NCI-H1930 (cell line): ENCODE results near the gene METAP1D.
"Not testable (repeated sequence)": the region's sequence is repeated elsewhere in the genome, so short reads cannot be mapped to it uniquely, and the experiment has no call there.

Source experiments
- DNase-seq, 2 experiments: peaks; one replicate each; lab custom pipeline; 2025; lab: John Stamatoyannopoulos, UW

METAP1D gene

DNA sequence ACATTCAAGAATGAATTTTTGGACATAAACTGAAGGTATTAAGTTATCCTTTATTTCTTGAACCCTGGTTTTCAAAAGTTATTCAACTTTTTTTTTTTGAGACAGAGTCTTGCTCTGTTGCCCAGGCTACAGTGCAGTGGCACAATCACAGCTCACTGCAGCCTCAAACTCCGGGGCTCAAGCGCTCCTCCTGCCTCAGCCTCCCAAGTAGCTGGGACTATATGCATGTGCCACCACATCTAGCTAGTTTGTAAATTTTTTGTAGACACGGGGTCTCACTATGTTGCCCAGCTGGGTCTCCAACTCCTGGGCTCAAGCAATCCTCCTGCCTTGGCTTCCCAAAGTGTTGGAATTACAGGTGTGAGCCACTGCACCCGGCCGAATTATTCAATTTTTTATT is 2.7 kb upstream of the METAP1D start:
- DNase-seq: not testable (repeated sequence)

DNA sequence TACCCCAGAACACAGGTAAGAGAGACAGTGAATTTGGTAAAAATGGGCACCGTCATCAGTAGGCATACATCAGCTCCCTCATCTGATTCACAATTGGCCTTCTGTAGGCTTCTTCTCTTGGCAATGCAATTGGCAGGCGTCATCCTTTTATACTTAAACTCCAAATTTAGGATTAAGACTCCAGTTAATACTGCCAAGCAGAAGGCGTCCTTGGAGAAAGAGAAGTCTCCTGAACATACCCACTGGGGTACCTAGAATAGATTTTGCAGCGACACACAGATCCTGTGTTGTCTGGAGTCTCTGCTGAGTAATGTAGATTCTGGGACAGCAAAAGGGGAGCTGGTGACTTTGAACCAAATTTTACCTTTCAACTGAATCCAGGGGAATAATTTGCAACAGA is 592 bp upstream of the METAP1D start:
- no peak for DNase-seq

DNA sequence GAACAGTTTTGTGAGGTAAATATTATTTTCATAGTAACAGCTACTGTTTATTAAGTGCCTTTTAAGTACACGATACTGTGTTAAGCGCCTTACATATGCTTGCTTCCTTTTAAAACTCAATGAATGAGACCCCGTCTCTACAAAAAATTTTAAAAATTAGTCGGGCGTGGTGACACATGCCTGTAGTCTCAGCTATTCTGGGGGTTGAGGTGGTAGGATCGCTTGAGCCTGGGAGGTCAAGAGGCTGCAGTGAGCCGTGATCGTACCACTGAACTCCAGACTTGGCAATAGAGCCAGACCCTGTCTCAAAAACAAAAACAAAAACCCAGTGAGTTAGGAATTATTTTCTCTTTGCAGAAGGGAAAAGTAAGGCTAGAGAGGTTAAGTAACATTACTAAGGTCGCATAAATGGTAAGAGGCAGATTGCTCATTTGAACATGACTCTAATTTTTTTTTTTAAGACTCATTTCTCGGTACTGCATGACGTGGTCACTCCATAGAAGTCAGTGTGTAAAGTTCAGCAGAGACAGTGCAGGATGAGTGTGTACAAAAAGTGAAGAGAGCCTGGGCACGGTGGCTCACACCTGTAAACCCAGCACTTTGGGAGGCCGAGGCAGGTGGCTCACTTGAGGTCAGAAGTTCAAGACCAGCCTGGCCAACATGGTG is 1.1 kb downstream of the METAP1D start:
- no peak for DNase-seq

DNA sequence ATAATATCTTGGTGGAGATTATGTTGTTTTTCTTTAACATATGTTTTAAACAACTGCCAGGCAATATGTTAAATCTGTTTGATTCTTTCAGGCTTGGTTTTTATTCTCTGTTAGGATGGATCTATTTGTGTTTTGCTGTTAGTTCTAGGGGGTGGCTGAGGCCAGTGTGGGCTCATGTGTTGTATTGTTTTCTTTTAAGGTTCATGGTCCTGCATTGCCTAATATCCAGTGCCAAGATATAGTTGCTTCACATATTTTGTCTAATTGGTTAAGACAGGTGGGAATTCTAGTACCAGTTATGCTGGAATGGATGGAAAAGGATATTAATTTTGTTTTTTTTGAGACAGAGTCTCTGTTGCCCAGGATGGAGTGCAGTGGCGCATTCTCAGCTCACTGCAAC is 7.6 kb downstream of the METAP1D start:
- no peak for DNase-seq

DNA sequence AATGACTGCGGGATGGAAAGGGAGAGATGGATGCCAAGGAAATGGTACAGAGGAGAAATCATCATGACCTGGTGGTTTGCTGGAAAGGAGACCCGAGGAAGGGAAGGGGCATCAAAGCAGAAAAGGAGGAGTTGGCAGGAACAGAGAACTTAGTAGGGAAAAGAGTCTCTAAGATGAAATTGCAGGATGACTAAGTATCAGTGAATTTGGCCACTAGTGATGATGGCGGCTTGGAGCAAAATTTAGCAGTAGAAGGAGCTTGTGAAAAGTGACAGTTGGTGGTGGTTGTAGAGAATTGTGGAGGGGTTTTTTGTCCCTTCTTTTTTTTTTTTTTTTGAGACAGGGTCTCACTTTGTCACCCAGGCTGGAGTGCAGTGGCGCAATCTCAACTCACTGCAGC is 10.1 kb downstream of the METAP1D start:
- DNase-seq: no peak

DNA sequence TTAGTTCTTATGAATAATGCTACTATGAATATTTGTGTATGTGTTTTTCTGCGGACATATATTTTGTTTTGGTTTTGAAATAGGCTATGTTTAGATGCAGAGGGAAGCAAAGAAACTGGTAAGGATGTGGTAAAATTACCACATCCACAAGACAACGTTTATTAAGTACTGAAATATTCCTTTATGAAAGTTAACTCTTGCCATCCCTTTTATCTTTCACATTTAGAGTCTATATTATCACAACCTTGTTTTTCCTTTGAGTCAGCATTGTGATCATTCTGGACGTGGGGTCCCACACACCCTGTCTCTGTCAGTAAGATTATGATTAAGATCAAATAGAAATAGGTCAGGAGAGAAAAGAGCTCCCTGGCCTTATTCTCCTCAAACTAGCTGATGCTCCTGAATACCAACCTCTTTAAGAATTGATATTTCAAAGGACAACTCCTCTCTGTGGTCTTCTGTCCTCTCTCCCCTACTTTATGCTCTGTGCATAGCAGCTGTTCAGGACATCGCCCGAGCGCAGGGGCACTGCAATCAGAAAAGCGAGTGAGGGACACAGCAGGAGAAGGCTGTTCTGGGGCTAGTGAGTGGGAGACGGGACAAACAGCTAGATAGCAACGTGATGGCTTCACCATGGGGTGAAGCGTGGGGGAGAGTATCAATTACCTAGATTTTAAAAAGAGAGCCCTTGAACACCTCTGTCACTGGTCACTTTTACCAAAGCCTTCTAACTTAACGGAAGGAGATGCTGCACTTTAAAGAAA is 12.2 kb downstream of the METAP1D start:
- DNase-seq: no peak

DNA sequence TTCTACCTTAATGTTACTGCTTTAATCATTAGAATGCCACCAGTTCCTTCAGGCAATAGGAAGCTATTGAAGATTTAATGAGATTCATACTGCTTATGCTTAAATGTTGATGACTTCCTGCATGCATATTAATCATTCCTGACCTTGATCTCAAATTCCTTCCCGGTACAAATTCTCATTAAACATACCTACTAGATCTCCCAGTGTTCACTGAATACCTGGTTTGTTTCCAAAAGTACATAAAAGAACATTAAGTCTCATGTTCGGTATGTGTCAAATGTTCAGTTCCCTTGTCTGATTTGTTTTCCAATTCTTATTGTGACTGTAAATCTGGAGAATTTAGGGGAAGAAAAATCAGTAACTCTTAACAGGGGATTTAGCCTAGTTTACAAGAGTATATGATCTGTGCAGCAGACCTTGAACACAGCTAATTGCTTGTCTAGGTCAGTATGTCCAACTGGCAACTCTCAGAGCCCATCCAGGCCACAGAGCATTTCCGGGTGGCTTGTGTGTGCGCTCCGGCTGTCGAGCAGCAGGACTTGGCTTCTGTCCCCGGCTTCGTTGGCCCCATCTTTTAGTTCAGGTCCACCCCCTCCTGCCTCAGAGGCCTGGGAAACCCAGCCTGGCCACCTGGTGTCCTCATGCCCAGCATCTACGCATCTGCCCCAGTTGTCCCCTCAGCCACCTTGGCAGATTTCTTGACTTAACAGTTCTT is 13.1 kb downstream of the METAP1D start:
- DNase-seq: no peak

DNA sequence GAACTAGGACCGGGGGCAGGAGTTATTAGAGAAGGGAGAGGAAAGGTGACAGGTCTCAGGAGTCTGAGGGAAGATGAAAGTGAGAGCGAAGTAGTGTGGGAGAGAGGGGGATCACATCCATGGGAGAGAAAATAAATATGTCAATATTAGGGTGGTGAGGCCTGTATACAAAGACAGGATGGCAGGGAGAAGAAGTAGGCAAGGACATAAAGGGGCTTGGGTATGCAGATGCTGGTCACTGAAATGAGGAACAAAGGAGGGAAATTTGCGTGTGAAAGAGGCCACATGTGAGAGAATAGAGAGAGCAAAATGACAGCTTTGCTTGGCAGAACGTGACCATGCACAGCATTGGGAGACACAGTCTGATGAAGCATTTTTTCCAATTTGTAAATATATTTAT is 13.6 kb downstream of the METAP1D start:
- DNase-seq: no peak

DNA sequence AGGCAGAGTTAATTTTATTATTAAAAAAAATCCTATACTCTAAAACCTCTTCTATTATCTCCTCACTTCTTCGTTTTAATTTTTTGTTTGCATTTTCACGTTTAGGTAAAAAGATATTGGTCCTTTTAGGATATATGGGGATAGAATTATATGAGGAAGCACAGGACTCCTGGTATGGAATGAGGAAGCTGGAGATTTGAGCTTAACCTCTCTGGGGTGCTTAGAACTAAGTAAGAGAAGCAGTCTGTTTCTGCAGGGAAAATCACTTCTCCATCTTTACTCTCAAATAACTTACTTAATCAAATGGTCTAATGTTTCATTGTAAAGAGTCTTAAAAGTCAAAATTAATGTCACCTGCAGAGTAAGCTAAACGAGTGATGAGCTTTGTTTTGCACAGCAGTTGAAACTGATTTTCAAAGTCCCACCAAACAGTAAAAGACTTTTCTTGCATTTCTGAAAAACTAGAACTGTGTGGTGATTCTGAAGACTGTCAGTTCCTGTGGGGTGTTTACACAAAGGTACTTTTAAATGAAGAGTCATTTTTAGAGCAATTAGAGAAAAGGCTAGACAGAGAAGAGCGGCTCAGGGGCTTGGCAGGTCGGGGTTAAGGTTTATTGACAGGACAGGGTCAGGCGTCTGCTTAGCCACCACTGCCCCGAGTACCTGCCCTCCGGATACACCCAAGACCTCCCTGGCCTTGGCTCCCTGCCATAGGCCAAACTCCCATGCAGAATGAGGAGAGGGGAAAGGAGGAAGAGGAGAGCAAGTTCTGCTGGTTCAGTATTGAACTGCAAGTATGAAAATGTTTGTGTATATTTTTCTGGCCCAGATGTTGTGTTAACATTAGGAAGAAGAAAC is 21.6 kb downstream of the METAP1D start:
- DNase-seq: no peak

DNA sequence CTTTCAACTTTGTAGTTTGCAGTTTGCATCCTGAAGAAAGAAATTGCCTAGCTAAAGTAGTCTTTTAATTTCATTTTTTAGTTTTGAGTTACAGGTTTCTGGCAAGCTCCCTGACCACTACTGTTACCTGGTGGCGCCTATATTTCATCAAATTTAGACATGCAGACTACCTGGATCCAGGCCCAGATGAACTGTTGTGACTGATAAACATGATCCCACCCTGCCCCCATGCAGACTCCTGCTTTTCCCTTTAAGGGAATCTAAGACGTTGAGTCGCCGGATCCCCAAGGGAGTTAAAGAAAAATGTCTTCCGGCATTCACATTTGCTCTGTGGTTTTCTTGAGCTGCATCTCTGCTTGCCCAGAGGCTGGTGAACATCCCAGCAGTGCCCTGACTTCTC is 22.2 kb downstream of the METAP1D start:
- DNase-seq: no peak

DNA sequence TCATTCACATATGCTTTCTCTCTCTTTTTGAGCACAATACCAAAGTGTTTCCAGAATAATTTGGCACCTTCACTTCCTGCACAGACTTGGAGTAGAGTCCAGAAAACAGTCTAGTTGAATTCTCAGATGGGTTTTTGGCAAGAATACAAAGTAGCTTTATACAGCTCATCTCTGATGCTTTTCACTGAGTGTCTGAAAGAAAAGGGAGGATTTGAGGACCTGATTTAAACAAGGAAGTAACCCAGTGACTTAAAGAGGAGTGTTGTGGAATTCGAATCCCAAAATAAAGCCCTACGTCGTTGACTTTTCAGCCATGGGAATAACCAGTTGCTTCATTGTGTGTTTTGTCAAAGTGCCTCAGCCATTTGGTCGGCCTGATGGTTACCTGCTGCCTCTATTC is 31.8 kb downstream of the METAP1D start:
- no peak for DNase-seq

DNA sequence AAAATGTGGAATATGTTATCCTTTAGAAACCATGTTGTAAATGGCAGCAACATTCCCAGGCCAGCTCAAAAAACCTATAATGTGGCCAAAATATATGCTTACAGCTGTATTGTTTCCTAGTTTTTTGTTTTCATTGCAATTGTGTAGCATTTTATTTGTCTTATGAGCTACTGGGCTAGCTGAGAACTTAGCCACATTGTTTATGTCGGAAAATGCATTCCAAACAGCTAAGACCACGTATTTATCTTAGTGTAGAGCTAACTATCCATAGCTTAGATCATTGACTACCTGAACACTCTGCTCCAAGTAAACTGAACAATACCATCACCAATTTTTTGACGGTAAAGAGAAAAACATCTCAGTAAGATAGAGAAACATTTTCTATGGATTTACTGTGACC is 38.4 kb downstream of the METAP1D start:
- no peak for DNase-seq

DNA sequence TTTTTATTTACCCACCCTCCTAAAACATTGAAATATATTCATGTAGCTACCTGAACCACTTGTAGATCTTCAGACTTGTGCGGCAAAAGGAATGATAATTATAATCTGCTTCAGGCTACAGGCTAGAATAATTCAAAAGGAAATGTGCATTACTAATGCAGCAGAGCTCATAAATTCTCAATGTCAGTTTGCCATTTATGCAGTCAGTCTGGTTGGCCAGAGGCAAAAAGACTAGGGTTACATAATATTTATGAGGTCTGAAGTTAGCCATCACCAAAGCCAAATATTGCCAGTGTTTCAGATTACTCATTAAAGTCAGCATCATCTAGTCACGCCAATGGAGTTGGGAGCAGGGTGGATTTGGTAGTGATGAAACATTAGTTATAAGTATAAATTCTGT is 38.9 kb downstream of the METAP1D start:
- no peak for DNase-seq

DNA sequence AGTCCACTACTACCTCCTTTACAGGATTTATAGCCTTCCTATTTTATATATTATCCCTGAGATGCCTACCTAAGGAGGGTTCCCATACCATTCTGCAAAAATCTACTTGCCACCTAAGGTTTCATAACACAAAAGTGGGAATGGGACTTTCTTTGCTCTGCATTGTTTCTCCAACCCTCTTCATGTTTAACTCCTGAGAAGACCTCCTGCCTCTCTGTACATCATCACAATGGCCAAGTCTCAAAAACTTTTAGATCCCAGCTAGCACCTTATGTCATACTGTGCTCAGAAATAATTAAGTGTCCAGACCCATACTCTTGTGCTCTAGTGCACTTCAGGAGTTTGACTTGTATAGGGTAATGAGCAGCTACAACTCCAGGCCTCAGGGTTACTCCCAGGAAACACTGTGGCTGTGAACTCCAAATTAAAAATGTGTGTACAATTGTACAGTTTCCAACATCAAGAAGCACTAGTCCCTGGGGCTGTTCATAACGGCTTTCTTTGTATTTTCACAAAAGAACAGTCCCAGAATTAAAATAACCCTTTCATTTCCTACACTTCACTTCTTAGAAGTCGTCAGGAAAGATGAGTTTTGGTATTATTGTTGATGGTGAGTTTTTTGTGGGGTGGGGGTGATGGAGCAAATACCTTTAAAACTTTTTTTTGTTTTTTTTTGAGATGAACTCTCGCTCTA is 39.4 kb downstream of the METAP1D start:
- DNase-seq: no peak

DNA sequence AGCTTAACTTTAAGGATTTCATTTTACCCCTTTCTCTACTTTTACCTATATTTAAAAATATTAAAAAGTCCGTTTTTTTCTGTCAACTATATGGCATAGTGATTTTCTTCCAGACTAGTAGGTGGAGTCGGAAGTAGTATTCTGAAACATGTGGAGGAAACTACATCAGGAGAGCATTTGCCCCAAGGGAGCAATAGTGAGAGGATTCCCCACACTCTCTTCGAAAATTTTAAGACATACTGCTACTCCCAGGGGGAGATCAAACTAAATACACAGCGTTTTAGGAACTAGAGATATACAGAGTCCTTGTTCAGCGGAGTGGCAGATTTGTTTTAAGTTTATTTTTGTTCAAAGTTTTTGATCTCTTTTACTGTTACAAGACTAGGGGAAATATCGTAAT is 40.6 kb downstream of the METAP1D start:
- no peak for DNase-seq

DNA sequence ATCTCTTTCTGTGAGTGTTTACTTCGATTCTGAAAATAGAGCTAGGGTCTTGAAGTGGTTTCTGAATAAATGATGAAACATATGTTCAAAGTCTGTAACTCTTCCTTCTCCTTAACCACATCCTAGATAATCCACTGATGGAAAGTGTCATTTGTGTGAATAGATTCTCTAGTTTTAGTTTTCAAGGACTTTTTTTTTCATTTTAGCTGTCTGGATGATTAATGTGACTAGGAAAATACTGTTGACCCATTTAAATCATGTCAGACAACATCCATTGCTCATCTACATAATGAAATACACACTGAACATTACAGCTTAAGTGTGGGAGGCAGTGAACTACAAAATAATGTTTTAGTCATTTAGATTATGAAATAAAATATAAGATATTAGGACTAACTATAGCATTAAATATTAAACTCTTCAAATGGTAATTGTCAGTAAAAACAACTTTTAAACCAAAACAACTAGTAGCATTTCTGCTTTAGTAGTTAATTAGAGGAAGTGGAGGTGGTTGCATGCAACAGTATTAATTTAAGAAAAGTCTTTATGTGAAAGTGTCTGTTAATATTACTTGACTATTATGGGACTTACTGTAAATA is 46.4 kb downstream of the METAP1D start:
- no peak for DNase-seq

DNA sequence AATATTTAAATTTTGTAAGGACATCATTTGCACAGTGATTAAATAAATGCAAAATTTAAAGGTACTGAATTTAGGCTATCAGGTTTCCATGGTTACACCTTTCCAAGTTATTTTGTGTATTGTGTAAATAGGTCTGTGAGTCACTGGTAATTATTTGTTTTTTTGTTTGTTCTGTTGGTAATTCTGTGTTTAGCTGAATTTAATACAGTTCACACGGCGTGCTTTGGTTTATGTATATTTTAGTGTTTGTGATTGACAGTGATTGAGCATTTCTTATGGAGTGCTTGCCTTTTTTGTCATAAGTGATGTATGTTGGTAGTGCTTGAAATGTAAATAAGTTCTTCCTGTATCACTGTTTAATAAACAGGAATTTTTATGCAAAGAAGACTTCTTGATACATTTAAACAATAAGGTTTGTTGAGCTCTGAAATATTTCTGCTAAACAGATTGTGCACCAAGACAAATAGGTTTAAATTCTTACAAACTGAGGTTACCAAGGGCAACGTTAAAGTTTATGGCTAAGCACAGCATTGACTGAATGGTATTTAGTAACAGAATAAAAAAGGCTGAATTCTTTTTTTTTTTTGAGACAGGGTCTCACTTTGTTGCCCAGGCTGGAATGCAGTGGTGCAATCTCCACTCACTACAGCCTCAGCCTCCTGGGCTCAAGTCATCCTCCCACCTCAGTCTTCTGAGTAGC is 47.3 kb downstream of the METAP1D start:
- DNase-seq: no peak

DNA sequence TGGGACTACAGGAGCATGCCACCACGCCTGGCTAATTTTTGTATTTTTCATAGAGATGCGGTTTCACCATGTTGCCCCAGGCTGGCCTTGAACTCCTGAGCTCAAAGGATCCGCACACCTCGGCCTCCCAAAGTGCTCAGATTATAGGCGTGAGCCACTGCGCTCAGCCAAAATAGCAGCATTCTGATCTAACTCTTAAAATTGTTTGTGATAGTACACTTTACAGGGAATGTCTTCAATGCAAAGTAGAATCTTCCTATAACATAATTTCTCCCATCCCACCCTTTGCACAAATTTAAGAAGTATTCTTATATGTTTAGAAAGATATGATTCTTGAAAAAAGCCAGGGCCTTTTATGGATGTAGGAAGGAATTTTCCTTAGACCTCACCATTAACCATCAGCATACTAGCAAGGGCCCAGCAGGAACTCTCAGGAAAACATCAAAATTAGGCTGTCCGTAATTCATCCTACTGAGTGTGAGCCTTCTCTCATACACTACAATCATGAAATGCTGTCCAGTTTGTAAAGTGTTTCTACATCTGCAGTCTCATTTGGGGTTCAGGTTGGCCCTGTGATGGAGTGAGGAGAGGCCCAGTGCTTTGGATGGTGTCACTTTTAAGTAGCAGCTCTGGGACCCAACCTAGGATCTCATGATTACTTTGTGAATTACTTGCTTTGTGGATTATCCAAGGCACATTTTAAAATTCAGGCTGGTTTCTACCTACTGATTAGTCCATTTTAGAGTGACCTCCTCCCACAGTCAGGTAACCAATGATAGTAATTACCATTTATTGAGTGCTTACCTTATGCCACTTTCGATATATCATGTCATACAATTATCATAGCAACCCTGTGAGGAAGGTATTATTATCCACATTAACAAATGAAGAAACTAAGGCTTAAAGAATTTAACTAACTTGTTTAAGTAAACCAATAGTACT is 48.1 kb downstream of the METAP1D start:
- no peak for DNase-seq
